WTC11 (cell line): ENCODE measurements around the gene PARP3. TPM values are rescaled to one million over a fixed set of nuclear protein-coding genes. Genes with fewer than 3 reads are reported as not detected.

Experiments
- ATAC-seq: fragments of 200-7000 bp; cut with Tn5 transposase; 2 replicates; pipeline ENCODE4 v1.10.0; 2021; ENCODE audit warnings: mild to moderate bottlenecking, moderate library complexity
- CTCF ChIA-PET: fragments of 300-600 bp; sonication (Branson Sonifier 250); formaldehyde crosslinking; loops from one replicate; lab custom pipeline; 2021; ENCODE audit warnings: antibody characterized with exemption; lab: Charles Lee
- POLR2A ChIA-PET: fragments of 350-600 bp; sonication (Branson Sonifier 250); formaldehyde crosslinking; loops from one replicate; lab custom pipeline; 2021; ENCODE audit warnings: antibody characterized with exemption; lab: Charles Lee
- DNase-seq: peaks from one replicate; pipeline ENCODE4 v3.0.0; 2021; ENCODE audit warnings: low spot score
- H3K27ac Mint-ChIP-seq: 2 replicates; pipeline ENCODE4 v1.8.0; 2021; ENCODE audit warnings: mixed read lengths
- H3K27me3 Mint-ChIP-seq: 2 replicates; pipeline ENCODE4 v1.8.0; 2021; ENCODE audit warnings: low read depth, mild to moderate bottlenecking, moderate library complexity, mixed read lengths
- H3K36me3 Mint-ChIP-seq: 2 replicates; pipeline ENCODE4 v1.8.0; 2021; ENCODE audit warnings: mixed read lengths
- H3K4me1 Mint-ChIP-seq: 2 replicates; pipeline ENCODE4 v1.8.0; 2022; ENCODE audit warnings: mixed read lengths
- H3K4me3 Mint-ChIP-seq: 2 replicates; pipeline ENCODE4 v1.8.0; 2021; ENCODE audit warnings: mild to moderate bottlenecking, moderate library complexity, mixed read lengths
- H3K9me3 Mint-ChIP-seq: 2 replicates; pipeline ENCODE4 v1.8.0; 2021; ENCODE audit warnings: mixed read lengths
- CREB1 ChIP-seq: sonication (generic); formaldehyde crosslinking; IDR thresholded peaks from 2 replicates; pipeline ENCODE4 v1.8.0; 2023; ENCODE audit warnings: mild to moderate bottlenecking, missing genetic modification reagents
- ESRRA ChIP-seq: sonication (generic); formaldehyde crosslinking; IDR thresholded peaks from 2 replicates; pipeline ENCODE4 v1.8.1; 2022; ENCODE audit warnings: mild to moderate bottlenecking, missing genetic modification reagents, borderline replicate concordance
- GTF2I ChIP-seq: fragments of 250-450 bp; sonication (Bioruptor Pico); conservative IDR thresholded peaks from 2 replicates; pipeline ENCODE4 v1.4.0; 2021; ENCODE audit warnings: mild to moderate bottlenecking
- NFYB ChIP-seq: sonication (generic); formaldehyde crosslinking; conservative IDR thresholded peaks from 2 replicates; pipeline ENCODE4 v1.8.0; 2022; ENCODE audit warnings: low read depth, missing genetic modification reagents
- SOX15 ChIP-seq: fragments of 250-450 bp; sonication (Bioruptor Pico); IDR thresholded peaks from 2 replicates; pipeline ENCODE4 v1.9.0; 2021; ENCODE audit warnings: mild to moderate bottlenecking
- TCF7 ChIP-seq: sonication (generic); formaldehyde crosslinking; IDR thresholded peaks from 2 replicates; pipeline ENCODE4 v1.8.0; 2022; ENCODE audit warnings: mild to moderate bottlenecking, low read depth, missing genetic modification reagents, moderate library complexity
- TP53 ChIP-seq: sonication (generic); formaldehyde crosslinking; IDR thresholded peaks from 2 replicates; pipeline ENCODE4 v1.8.1; 2023; ENCODE audit warnings: mild to moderate bottlenecking, missing genetic modification reagents
- ZNF423 ChIP-seq: fragments of 250-450 bp; sonication (Bioruptor Pico); IDR thresholded peaks from 2 replicates; pipeline ENCODE4 v2.1.2; 2022; ENCODE audit warnings: mild to moderate bottlenecking, moderate library complexity
- total RNA-seq: library from RNA; stranded (reverse); gene quantifications from 3 replicates; pipeline ENCODE4 v1.2.3, GENCODE V29; 2021
- TF ChIP-seq, protein P1 (sequence below): sonication (generic); formaldehyde crosslinking; IDR thresholded peaks from 2 replicates; pipeline ENCODE4 v1.8.1; 2022; ENCODE audit warnings: missing genetic modification reagents, borderline replicate concordance
- TF ChIP-seq, protein P2 (sequence below): sonication (generic); formaldehyde crosslinking; IDR thresholded peaks from 2 replicates; pipeline ENCODE4 v1.8.1; 2023; ENCODE audit warnings: mild to moderate bottlenecking, missing genetic modification reagents
- TF ChIP-seq, protein P3 (sequence below): fragments of 250-450 bp; sonication (Bioruptor Pico); IDR thresholded peaks from 2 replicates; pipeline ENCODE4 v1.9.0; 2021; ENCODE audit warnings: mild to moderate bottlenecking
- TF ChIP-seq, protein P4 (sequence below): sonication (generic); formaldehyde crosslinking; IDR thresholded peaks from 2 replicates; pipeline ENCODE4 v1.8.1; 2023; ENCODE audit warnings: mild to moderate bottlenecking, missing genetic modification reagents, moderate library complexity
- TF ChIP-seq, protein P5 (sequence below): fragments of 250-450 bp; sonication (Bioruptor Pico); IDR thresholded peaks from 2 replicates; pipeline ENCODE4 v1.9.0; 2021; ENCODE audit warnings: mild to moderate bottlenecking, borderline replicate concordance
- TF ChIP-seq, protein P6 (sequence below): sonication (generic); formaldehyde crosslinking; conservative IDR thresholded peaks from 2 replicates; pipeline ENCODE4 v1.8.1; 2022; ENCODE audit warnings: mild to moderate bottlenecking, missing genetic modification reagents
- TF ChIP-seq, protein P7 (sequence below): sonication (generic); formaldehyde crosslinking; IDR thresholded peaks from 2 replicates; pipeline ENCODE4 v1.8.1; 2023; ENCODE audit warnings: mild to moderate bottlenecking, missing genetic modification reagents

The PARP3 gene
- total RNA-seq, 1 experiment from 2014 or later: 2.9 TPM

DNA sequence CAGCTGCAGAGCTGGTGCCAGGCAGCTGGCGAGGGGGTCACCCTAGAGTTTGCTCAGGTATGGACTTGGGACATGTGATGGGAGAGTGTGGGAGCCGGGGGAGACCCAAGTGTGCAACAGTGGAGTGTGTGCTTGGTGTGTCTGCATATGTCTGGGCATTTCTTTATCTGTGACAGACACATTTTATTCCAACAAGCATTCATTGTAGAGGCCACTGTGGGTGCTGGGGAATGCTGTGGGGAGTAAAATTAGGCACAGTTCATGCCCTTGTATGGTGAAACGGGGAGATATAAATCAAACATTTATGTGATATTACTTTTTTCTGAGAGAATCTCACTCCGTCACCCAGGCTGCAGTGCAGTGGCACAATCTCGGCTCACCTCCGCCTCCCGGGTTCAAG is 45.4 kb downstream of the PARP3 start:
- Mint-ChIP-seq H3K4me3 (no peak overlapping the region), H3K27me3 (no peaks in the 10 kb centered on the region), H3K4me1 (peaks cover 24% of the 10 kb centered on the region), H3K36me3 (peaks cover 14% of the 10 kb centered on the region), H3K9me3 (0 out of 2 replicates have a peak, but pooled peaks cover 2% of the 10 kb centered on the region), H3K27ac (peak overlapping the region; percentile 48; the same call in 1 of the 2 replicates)
- POLR2A ChIA-PET: interaction anchor here (1.5 kb wide), 1 partner anchor 8 kb away, joined by 3 read pairs; the partner anchor contains the start of gene RPL29
- ATAC-seq: no peak
- TF ChIP-seq, protein P1, sequence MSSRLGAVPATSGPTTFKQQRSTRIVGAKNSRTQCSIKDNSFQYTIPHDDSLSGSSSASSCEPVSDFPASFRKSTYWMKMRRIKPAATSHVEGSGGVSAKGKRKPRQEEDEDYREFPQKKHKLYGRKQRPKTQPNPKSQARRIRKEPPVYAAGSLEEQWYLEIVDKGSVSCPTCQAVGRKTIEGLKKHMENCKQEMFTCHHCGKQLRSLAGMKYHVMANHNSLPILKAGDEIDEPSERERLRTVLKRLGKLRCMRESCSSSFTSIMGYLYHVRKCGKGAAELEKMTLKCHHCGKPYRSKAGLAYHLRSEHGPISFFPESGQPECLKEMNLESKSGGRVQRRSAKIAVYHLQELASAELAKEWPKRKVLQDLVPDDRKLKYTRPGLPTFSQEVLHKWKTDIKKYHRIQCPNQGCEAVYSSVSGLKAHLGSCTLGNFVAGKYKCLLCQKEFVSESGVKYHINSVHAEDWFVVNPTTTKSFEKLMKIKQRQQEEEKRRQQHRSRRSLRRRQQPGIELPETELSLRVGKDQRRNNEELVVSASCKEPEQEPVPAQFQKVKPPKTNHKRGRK (CRISPR knock-in tag): no peak
- TF ChIP-seq CREB1 (CRISPR knock-in tag) (no peak), ZNF423 (no peak), ESRRA (CRISPR knock-in tag) (no peak)
- TF ChIP-seq, protein P2, sequence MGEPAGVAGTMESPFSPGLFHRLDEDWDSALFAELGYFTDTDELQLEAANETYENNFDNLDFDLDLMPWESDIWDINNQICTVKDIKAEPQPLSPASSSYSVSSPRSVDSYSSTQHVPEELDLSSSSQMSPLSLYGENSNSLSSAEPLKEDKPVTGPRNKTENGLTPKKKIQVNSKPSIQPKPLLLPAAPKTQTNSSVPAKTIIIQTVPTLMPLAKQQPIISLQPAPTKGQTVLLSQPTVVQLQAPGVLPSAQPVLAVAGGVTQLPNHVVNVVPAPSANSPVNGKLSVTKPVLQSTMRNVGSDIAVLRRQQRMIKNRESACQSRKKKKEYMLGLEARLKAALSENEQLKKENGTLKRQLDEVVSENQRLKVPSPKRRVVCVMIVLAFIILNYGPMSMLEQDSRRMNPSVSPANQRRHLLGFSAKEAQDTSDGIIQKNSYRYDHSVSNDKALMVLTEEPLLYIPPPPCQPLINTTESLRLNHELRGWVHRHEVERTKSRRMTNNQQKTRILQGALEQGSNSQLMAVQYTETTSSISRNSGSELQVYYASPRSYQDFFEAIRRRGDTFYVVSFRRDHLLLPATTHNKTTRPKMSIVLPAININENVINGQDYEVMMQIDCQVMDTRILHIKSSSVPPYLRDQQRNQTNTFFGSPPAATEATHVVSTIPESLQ (CRISPR knock-in tag): no peak
- TF ChIP-seq, protein P3, sequence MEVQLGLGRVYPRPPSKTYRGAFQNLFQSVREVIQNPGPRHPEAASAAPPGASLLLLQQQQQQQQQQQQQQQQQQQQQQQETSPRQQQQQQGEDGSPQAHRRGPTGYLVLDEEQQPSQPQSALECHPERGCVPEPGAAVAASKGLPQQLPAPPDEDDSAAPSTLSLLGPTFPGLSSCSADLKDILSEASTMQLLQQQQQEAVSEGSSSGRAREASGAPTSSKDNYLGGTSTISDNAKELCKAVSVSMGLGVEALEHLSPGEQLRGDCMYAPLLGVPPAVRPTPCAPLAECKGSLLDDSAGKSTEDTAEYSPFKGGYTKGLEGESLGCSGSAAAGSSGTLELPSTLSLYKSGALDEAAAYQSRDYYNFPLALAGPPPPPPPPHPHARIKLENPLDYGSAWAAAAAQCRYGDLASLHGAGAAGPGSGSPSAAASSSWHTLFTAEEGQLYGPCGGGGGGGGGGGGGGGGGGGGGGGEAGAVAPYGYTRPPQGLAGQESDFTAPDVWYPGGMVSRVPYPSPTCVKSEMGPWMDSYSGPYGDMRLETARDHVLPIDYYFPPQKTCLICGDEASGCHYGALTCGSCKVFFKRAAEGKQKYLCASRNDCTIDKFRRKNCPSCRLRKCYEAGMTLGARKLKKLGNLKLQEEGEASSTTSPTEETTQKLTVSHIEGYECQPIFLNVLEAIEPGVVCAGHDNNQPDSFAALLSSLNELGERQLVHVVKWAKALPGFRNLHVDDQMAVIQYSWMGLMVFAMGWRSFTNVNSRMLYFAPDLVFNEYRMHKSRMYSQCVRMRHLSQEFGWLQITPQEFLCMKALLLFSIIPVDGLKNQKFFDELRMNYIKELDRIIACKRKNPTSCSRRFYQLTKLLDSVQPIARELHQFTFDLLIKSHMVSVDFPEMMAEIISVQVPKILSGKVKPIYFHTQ (CRISPR knock-in tag): no peak
- TF ChIP-seq, protein P4, sequence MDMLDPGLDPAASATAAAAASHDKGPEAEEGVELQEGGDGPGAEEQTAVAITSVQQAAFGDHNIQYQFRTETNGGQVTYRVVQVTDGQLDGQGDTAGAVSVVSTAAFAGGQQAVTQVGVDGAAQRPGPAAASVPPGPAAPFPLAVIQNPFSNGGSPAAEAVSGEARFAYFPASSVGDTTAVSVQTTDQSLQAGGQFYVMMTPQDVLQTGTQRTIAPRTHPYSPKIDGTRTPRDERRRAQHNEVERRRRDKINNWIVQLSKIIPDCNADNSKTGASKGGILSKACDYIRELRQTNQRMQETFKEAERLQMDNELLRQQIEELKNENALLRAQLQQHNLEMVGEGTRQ: no peak
- TF ChIP-seq, protein P5, sequence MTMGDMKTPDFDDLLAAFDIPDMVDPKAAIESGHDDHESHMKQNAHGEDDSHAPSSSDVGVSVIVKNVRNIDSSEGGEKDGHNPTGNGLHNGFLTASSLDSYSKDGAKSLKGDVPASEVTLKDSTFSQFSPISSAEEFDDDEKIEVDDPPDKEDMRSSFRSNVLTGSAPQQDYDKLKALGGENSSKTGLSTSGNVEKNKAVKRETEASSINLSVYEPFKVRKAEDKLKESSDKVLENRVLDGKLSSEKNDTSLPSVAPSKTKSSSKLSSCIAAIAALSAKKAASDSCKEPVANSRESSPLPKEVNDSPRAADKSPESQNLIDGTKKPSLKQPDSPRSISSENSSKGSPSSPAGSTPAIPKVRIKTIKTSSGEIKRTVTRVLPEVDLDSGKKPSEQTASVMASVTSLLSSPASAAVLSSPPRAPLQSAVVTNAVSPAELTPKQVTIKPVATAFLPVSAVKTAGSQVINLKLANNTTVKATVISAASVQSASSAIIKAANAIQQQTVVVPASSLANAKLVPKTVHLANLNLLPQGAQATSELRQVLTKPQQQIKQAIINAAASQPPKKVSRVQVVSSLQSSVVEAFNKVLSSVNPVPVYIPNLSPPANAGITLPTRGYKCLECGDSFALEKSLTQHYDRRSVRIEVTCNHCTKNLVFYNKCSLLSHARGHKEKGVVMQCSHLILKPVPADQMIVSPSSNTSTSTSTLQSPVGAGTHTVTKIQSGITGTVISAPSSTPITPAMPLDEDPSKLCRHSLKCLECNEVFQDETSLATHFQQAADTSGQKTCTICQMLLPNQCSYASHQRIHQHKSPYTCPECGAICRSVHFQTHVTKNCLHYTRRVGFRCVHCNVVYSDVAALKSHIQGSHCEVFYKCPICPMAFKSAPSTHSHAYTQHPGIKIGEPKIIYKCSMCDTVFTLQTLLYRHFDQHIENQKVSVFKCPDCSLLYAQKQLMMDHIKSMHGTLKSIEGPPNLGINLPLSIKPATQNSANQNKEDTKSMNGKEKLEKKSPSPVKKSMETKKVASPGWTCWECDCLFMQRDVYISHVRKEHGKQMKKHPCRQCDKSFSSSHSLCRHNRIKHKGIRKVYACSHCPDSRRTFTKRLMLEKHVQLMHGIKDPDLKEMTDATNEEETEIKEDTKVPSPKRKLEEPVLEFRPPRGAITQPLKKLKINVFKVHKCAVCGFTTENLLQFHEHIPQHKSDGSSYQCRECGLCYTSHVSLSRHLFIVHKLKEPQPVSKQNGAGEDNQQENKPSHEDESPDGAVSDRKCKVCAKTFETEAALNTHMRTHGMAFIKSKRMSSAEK (CRISPR knock-in tag): no peak
- CTCF ChIA-PET: interaction anchor here (1.5 kb wide), 1 partner anchor 14 kb away, joined by 7 read pairs; the partner anchor contains the start of gene ABHD14B
- DNase-seq: no peak

DNA sequence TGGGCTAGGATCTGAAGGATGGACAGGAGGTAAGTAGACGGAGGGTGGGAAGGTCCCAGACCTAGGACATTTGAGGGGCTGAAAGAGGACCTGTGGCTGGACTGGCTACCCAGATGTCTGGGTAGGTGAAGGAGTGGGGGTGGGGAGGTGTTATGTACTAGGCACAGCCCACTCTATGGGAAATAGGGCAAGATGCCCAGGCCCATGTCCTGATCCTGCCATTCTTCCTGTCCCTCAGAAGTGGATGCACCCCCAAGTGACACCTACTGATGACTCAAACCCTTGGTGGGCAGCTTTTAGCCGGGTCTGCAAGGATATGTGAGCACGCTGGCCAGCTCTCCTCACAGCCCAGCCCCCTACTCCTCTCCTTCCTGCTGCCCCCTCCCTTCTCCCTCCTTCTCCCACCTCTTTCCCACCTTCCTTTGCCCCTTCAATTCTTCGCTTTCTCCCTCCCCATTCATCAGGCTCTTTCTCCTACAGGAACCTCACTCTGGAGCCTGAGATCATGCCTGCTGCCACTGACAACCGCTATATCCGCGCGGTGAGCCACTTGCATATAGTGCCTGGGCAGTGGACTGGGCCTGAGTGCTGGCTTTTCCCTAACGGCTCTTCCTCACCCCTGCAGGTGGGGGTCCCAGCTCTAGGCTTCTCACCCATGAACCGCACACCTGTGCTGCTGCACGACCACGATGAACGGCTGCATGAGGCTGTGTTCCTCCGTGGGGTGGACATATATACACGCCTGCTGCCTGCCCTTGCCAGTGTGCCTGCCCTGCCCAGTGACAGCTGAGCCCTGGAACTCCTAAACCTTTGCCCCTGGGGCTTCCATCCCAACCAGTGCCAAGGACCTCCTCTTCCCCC is 46.4 kb downstream of the PARP3 start:
- H3K27ac Mint-ChIP-seq: peak overlapping the region; percentile 11; the same call in 1 of the 2 replicates
- H3K36me3 Mint-ChIP-seq: peaks cover 23% of the 10 kb centered on the region

More for the DNA sequence above, 46.4 kb downstream of the PARP3 start:
- Mint-ChIP-seq H3K4me3 (no peak overlapping the region), H3K4me1 (peaks cover 22% of the 10 kb centered on the region), H3K27me3 (no peaks in the 10 kb centered on the region)
- no peak for ATAC-seq
- TF ChIP-seq, protein P6, sequence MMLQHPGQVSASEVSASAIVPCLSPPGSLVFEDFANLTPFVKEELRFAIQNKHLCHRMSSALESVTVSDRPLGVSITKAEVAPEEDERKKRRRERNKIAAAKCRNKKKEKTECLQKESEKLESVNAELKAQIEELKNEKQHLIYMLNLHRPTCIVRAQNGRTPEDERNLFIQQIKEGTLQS: no peak
- TF ChIP-seq TCF7 (no peak), GTF2I (no peak), TP53 (CRISPR knock-in tag) (no peak), NFYB (CRISPR knock-in tag) (no peak), SOX15 (CRISPR knock-in tag) (no peak)
- TF ChIP-seq, protein P7, sequence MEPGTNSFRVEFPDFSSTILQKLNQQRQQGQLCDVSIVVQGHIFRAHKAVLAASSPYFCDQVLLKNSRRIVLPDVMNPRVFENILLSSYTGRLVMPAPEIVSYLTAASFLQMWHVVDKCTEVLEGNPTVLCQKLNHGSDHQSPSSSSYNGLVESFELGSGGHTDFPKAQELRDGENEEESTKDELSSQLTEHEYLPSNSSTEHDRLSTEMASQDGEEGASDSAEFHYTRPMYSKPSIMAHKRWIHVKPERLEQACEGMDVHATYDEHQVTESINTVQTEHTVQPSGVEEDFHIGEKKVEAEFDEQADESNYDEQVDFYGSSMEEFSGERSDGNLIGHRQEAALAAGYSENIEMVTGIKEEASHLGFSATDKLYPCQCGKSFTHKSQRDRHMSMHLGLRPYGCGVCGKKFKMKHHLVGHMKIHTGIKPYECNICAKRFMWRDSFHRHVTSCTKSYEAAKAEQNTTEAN (CRISPR knock-in tag): no peak
- TF ChIP-seq, all 79 proteins: peak for 0
- POLR2A ChIA-PET: no interaction called here
- CTCF ChIA-PET: no interaction called here
- DNase-seq: no peak
- 0 out of 2 replicates have a peak, but pooled peaks cover 2% of the 10 kb centered on the region for H3K9me3 Mint-ChIP-seq
